Measurements from ENCODE around the gene CYBC1.

DNA sequence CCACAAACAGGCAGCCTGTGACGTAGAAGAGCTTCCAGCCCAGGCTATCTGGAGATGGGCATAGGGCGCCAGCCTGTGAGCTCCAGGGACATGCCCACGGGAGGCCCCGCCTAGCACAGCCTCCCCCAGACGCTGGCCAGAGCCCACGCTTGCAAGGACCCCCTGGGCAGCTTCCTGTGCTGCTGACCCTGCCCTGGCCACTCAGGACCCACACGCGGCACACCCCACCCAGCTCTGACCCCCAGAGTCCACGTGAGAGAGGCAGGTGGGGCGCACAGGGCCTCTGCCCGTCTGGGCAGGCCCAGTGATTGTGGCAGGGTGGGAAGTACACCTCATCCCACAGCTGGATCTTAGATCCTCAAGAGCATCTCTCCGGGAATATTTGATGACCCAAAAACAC lies 3.9 kb downstream of the CYBC1 start:
- TF ChIP-seq ZNF76 (tag by site-specific recombination; IDR thresholded peaks at IDR 0.05; ENCODE audit: borderline replicate concordance, low read depth), result no peak
- TF ChIP-seq, protein P1, sequence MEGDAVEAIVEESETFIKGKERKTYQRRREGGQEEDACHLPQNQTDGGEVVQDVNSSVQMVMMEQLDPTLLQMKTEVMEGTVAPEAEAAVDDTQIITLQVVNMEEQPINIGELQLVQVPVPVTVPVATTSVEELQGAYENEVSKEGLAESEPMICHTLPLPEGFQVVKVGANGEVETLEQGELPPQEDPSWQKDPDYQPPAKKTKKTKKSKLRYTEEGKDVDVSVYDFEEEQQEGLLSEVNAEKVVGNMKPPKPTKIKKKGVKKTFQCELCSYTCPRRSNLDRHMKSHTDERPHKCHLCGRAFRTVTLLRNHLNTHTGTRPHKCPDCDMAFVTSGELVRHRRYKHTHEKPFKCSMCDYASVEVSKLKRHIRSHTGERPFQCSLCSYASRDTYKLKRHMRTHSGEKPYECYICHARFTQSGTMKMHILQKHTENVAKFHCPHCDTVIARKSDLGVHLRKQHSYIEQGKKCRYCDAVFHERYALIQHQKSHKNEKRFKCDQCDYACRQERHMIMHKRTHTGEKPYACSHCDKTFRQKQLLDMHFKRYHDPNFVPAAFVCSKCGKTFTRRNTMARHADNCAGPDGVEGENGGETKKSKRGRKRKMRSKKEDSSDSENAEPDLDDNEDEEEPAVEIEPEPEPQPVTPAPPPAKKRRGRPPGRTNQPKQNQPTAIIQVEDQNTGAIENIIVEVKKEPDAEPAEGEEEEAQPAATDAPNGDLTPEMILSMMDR (tag by site-specific recombination; IDR thresholded peaks at IDR 0.05), result no peak
- no peak for TF ChIP-seq YY1 (tag by site-specific recombination; IDR thresholded peaks at IDR 0.05)
- no peak for TF ChIP-seq HOXA7 (CRISPR knock-in tag; IDR thresholded peaks at IDR 0.05; ENCODE audit: borderline replicate concordance)
- no peak for TF ChIP-seq ZNF426 (tag by site-specific recombination; IDR thresholded peaks at IDR 0.05)
- TF ChIP-seq ZNF146 (tag by site-specific recombination; IDR thresholded peaks at IDR 0.05), result no peak
- TF ChIP-seq, protein P2, sequence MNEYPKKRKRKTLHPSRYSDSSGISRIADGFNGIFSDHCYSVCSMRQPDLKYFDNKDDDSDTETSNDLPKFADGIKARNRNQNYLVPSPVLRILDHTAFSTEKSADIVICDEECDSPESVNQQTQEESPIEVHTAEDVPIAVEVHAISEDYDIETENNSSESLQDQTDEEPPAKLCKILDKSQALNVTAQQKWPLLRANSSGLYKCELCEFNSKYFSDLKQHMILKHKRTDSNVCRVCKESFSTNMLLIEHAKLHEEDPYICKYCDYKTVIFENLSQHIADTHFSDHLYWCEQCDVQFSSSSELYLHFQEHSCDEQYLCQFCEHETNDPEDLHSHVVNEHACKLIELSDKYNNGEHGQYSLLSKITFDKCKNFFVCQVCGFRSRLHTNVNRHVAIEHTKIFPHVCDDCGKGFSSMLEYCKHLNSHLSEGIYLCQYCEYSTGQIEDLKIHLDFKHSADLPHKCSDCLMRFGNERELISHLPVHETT (tag by site-specific recombination; IDR thresholded peaks at IDR 0.05), result no peak
- no peak for TF ChIP-seq KLF7 (tag by site-specific recombination; IDR thresholded peaks at IDR 0.05; ENCODE audit: borderline replicate concordance)
- TF ChIP-seq KLF9 (tag by site-specific recombination; IDR thresholded peaks at IDR 0.05; ENCODE audit: low read depth), result no peak
- TF ChIP-seq ZNF121 (tag by site-specific recombination; IDR thresholded peaks at IDR 0.05), result no peak
